ENCODE data around the gene ITGBL1.

The ITGBL1 gene

GRCh38 chr13:101697745-101698144, 245.3 kb downstream of the ITGBL1 start:
- ATAC-seq (replicated peaks) (no peak), DNase-seq (no peak)
- Mint-ChIP-seq H3K36me3 (ENCODE audit: insufficient read depth) (no peaks in the 10 kb centered on the region), H3K4me3 (no peak overlapping the region), H3K27me3 (no peaks in the 10 kb centered on the region), H3K4me1 (ENCODE audit: low read depth in 2 of 2) (no peaks in the 10 kb centered on the region), H3K9me3 (no peaks in the 10 kb centered on the region), H3K27ac (no peak overlapping the region)

GRCh38 chr13:101698400-101698799, 245.9 kb downstream of the ITGBL1 start:
- Mint-ChIP-seq H3K4me3 (no peak overlapping the region), H3K4me1 (ENCODE audit: low read depth in 2 of 2) (no peaks in the 10 kb centered on the region), H3K27ac (no peak overlapping the region), H3K9me3 (no peaks in the 10 kb centered on the region), H3K27me3 (peaks cover 0 to 3% of the 10 kb centered on the region in 2 donors), H3K36me3 (ENCODE audit: insufficient read depth) (no peaks in the 10 kb centered on the region)
- ATAC-seq (replicated peaks) (no peak), DNase-seq (no peak)

GRCh38 chr13:101700598-101700997, 248.1 kb downstream of the ITGBL1 start:
- Mint-ChIP-seq H3K9me3 (no peaks in the 10 kb centered on the region), H3K4me1 (ENCODE audit: low read depth in 2 of 2) (no peaks in the 10 kb centered on the region), H3K27me3 (peaks cover 0 to 5% of the 10 kb centered on the region in 2 donors), H3K27ac (no peak overlapping the region), H3K36me3 (ENCODE audit: insufficient read depth) (no peaks in the 10 kb centered on the region), H3K4me3 (no peak overlapping the region)
- no peak for ATAC-seq (replicated peaks)
- DNase-seq: no peak

GRCh38 chr13:101703081-101703480, 250.6 kb downstream of the ITGBL1 start:
- DNase-seq (no peak), ATAC-seq (replicated peaks) (no peak)
- H3K27me3 Mint-ChIP-seq: peaks cover 0 to 5% of the 10 kb centered on the region in 2 donors
- peaks cover 3 to 4% of the 10 kb centered on the region in 2 donors for H3K4me1 Mint-ChIP-seq (ENCODE audit: low read depth in 2 of 2)
- no peaks in the 10 kb centered on the region for H3K9me3 Mint-ChIP-seq
- no peak overlapping the region for H3K27ac Mint-ChIP-seq
- no peaks in the 10 kb centered on the region for H3K36me3 Mint-ChIP-seq (ENCODE audit: insufficient read depth)
- no peak overlapping the region for H3K4me3 Mint-ChIP-seq

GRCh38 chr13:101703838-101704237, 251.4 kb downstream of the ITGBL1 start:
- H3K4me1 Mint-ChIP-seq (ENCODE audit: low read depth in 2 of 2): peaks cover 3 to 4% of the 10 kb centered on the region in 2 donors
- H3K27ac Mint-ChIP-seq: no peak overlapping the region
- ATAC-seq (replicated peaks): no peak
- no peaks in the 10 kb centered on the region for H3K9me3 Mint-ChIP-seq
- no peak for DNase-seq
- peaks cover 5 to 7% of the 10 kb centered on the region in 2 donors for H3K27me3 Mint-ChIP-seq
- H3K4me3 Mint-ChIP-seq: no peak overlapping the region
- H3K36me3 Mint-ChIP-seq (ENCODE audit: insufficient read depth): no peaks in the 10 kb centered on the region

GRCh38 chr13:101706651-101707050, 254.2 kb downstream of the ITGBL1 start:
- H3K9me3 Mint-ChIP-seq: no peaks in the 10 kb centered on the region
- no peak overlapping the region for H3K4me3 Mint-ChIP-seq
- ATAC-seq (replicated peaks) (peak; percentile 67), DNase-seq (no peak)
- H3K36me3 Mint-ChIP-seq (ENCODE audit: insufficient read depth): no peaks in the 10 kb centered on the region
- no peak overlapping the region for H3K27ac Mint-ChIP-seq
- H3K27me3 Mint-ChIP-seq: peaks cover 5 to 7% of the 10 kb centered on the region in 2 donors
- peaks cover 3 to 4% of the 10 kb centered on the region in 2 donors for H3K4me1 Mint-ChIP-seq (ENCODE audit: low read depth in 2 of 2)

- H3K4me3 Mint-ChIP-seq: no peak overlapping the region
- H3K9me3 Mint-ChIP-seq: no peaks in the 10 kb centered on the region
- peaks cover 5 to 7% of the 10 kb centered on the region in 2 donors for H3K27me3 Mint-ChIP-seq
- H3K36me3 Mint-ChIP-seq (ENCODE audit: insufficient read depth): no peaks in the 10 kb centered on the region
- H3K27ac Mint-ChIP-seq: no peak overlapping the region
- no peak for ATAC-seq (replicated peaks)
- DNase-seq: no peak
- peaks cover 3 to 4% of the 10 kb centered on the region in 2 donors for H3K4me1 Mint-ChIP-seq (ENCODE audit: low read depth in 2 of 2)
These were observed 255.2 kb downstream of the ITGBL1 start for GRCh38 chr13:101707659-101708058.

GRCh38 chr13:101708115-101708514, 255.6 kb downstream of the ITGBL1 start:
- H3K27me3 Mint-ChIP-seq: peaks cover 5 to 7% of the 10 kb centered on the region in 2 donors
- DNase-seq (no peak), ATAC-seq (replicated peaks) (no peak)
- H3K27ac Mint-ChIP-seq: no peak overlapping the region
- H3K4me1 Mint-ChIP-seq (ENCODE audit: low read depth in 2 of 2): peaks cover 3 to 4% of the 10 kb centered on the region in 2 donors
- H3K36me3 Mint-ChIP-seq (ENCODE audit: insufficient read depth): no peaks in the 10 kb centered on the region
- H3K4me3 Mint-ChIP-seq: no peak overlapping the region
- H3K9me3 Mint-ChIP-seq: no peaks in the 10 kb centered on the region

GRCh38 chr13:101709952-101710351, 257.5 kb downstream of the ITGBL1 start:
- no peak overlapping the region for H3K4me3 Mint-ChIP-seq
- DNase-seq (no peak), ATAC-seq (replicated peaks) (no peak)
- H3K36me3 Mint-ChIP-seq (ENCODE audit: insufficient read depth): no peaks in the 10 kb centered on the region
- no peak overlapping the region for H3K27ac Mint-ChIP-seq
- no peaks in the 10 kb centered on the region for H3K9me3 Mint-ChIP-seq
- H3K27me3 Mint-ChIP-seq: peaks cover 0 to 7% of the 10 kb centered on the region in 2 donors
- peaks cover 3 to 4% of the 10 kb centered on the region in 2 donors for H3K4me1 Mint-ChIP-seq (ENCODE audit: low read depth in 2 of 2)

- H3K36me3 Mint-ChIP-seq (ENCODE audit: insufficient read depth): no peaks in the 10 kb centered on the region
- H3K4me3 Mint-ChIP-seq: no peak overlapping the region
- ATAC-seq (replicated peaks) (no peak), DNase-seq (no peak)
- peaks cover 2 to 3% of the 10 kb centered on the region in 2 donors for H3K4me1 Mint-ChIP-seq (ENCODE audit: low read depth in 2 of 2)
- H3K9me3 Mint-ChIP-seq: no peaks in the 10 kb centered on the region
- H3K27me3 Mint-ChIP-seq: peaks cover 7 to 17% of the 10 kb centered on the region in 2 donors
- H3K27ac Mint-ChIP-seq: no peak overlapping the region
These were observed 259.0 kb downstream of the ITGBL1 start for GRCh38 chr13:101711307-101712025.

- Mint-ChIP-seq H3K4me3 (no peak overlapping the region), H3K4me1 (ENCODE audit: low read depth in 2 of 2) (no peaks in the 10 kb centered on the region)
These were observed 259.5 kb downstream of the ITGBL1 start for GRCh38 chr13:101712026-101712348.

GRCh38 chr13:101714195-101714594, 261.7 kb downstream of the ITGBL1 start:
- Mint-ChIP-seq H3K9me3 (no peaks in the 10 kb centered on the region), H3K4me1 (ENCODE audit: low read depth in 2 of 2) (no peaks in the 10 kb centered on the region), H3K4me3 (no peak overlapping the region), H3K27me3 (peaks cover 9 to 15% of the 10 kb centered on the region in 2 donors), H3K27ac (no peak overlapping the region), H3K36me3 (ENCODE audit: insufficient read depth) (peaks cover 3% of the 10 kb centered on the region)
- DNase-seq: no peak
- ATAC-seq (replicated peaks): no peak

More at GRCh38 chr13:101712026-101712348, 259.5 kb downstream of the ITGBL1 start:
- ATAC-seq (replicated peaks) (no peak), DNase-seq (no peak)
- Mint-ChIP-seq H3K27me3 (peaks cover 7 to 17% of the 10 kb centered on the region in 2 donors), H3K9me3 (no peaks in the 10 kb centered on the region), H3K36me3 (ENCODE audit: insufficient read depth) (no peaks in the 10 kb centered on the region), H3K27ac (no peak overlapping the region)

GRCh38 chr13:101717353-101717752, 264.9 kb downstream of the ITGBL1 start:
- DNase-seq (no peak), ATAC-seq (replicated peaks) (no peak)
- Mint-ChIP-seq H3K9me3 (no peaks in the 10 kb centered on the region), H3K4me1 (ENCODE audit: low read depth in 2 of 2) (no peaks in the 10 kb centered on the region), H3K36me3 (ENCODE audit: insufficient read depth) (peaks cover 3% of the 10 kb centered on the region), H3K4me3 (no peak overlapping the region), H3K27me3 (peaks cover 9 to 15% of the 10 kb centered on the region in 2 donors), H3K27ac (no peak overlapping the region)

- no peaks in the 10 kb centered on the region for H3K9me3 Mint-ChIP-seq
- no peak for DNase-seq
- ATAC-seq (replicated peaks): no peak
- no peaks in the 10 kb centered on the region for H3K4me1 Mint-ChIP-seq (ENCODE audit: low read depth in 2 of 2)
- no peak overlapping the region for H3K4me3 Mint-ChIP-seq
- peaks cover 3% of the 10 kb centered on the region for H3K36me3 Mint-ChIP-seq (ENCODE audit: insufficient read depth)
- H3K27me3 Mint-ChIP-seq: peaks cover 9 to 15% of the 10 kb centered on the region in 2 donors
- H3K27ac Mint-ChIP-seq: no peak overlapping the region
These were observed 266.0 kb downstream of the ITGBL1 start for GRCh38 chr13:101718496-101718895.

Measured in effector memory CD8-positive, alpha-beta T cell (primary cell).